Tibial nerve (tissue), 4 donors: Measurements from ENCODE around the gene VSNL1. TPM values are rescaled to one million over a fixed set of nuclear protein-coding genes. Genes with fewer than 3 reads are reported as not detected.
A peak's percentile ranks its signal among the peaks of the same experiment; 100 is the strongest.

ENCODE experiments used
- DNase-seq, 2 donors: peaks; one replicate each; pipeline ENCODE4 v3.0.0-alpha.2; 2019; ENCODE audit warnings: low spot score in 2 of 2
- H3K27ac ChIP-seq, 4 donors: fragments of 200-600 bp; sonication (generic) in 3 of 4; one replicate each; pipeline ENCODE4 v1.5.1; 2017 to 2019; ENCODE audit warnings: mild to moderate bottlenecking in 1 of 4
- H3K27me3 ChIP-seq, 2 donors: fragments of 200-600 bp; sonication (generic) in 1 of 2; one replicate each; pipeline versions ENCODE4 v1.5.1 to v1.6.0; 2017 to 2019
- H3K36me3 ChIP-seq, 3 donors: fragments of 200-600 bp; sonication (generic); one replicate each; pipeline ENCODE4 v1.5.1; 2018 to 2019
- H3K4me1 ChIP-seq, 4 donors: fragments of 200-600 bp; sonication (generic) in 3 of 4; one replicate each; pipeline ENCODE4 v1.5.1; 2017 to 2019
- H3K4me3 ChIP-seq, 4 donors: fragments of 200-600 bp; sonication (generic) in 3 of 4; one replicate each; pipeline ENCODE4 v1.5.1; 2017 to 2019; ENCODE audit warnings: mild to moderate bottlenecking in 1 of 4, moderate library complexity in 1 of 4
- H3K9me3 ChIP-seq, 4 donors: fragments of 200-600 bp; sonication (generic) in 3 of 4; one replicate each; pipeline ENCODE4 v1.5.1; 2017 to 2019
- CTCF ChIP-seq, 5 experiments: fragments of 200-600 bp in 3 of 5; fragments of 450-650 bp in 2 of 5; sonication (generic) in 3 of 5; IDR thresholded peaks; one replicate each; pipeline ENCODE4 v1.5.1; 2016 to 2019; ENCODE audit warnings: antibody characterized with exemption in 5 of 5, mild to moderate bottlenecking in 3 of 5, moderate library complexity in 2 of 5
- EP300 ChIP-seq, 2 donors: sonication (generic); formaldehyde crosslinking; IDR thresholded peaks; one replicate each; pipeline ENCODE4 v1.6.1; 2017; ENCODE audit warnings: antibody characterized with exemption in 2 of 2, mild to moderate bottlenecking in 1 of 2
- POLR2A ChIP-seq, 2 donors: fragments of 450-650 bp; IDR thresholded peaks; one replicate each; pipeline ENCODE4 v1.6.1; 2017; ENCODE audit warnings: antibody characterized with exemption in 2 of 2, mild to moderate bottlenecking in 2 of 2, moderate library complexity in 2 of 2
- whole genome bisulfite sequencing, 2 donors: methylation state at CpG; one replicate each; pipeline ENCODE4 v1.1.5; 2018; 5-methylcytosine and 5-hydroxymethylcytosine counted together
- total RNA-seq, 4 donors: library from RNA; depleted of rRNA; stranded (reverse); fragments of >200 nt; gene quantifications; one replicate each; pipeline ENCODE4 v1.1.0, GENCODE V29; 2016

The VSNL1 gene
- total RNA-seq, 4 donors from 2014 or later = 0.63 to 1.2 TPM; not detected in 2

- H3K9me3 ChIP-seq = no peaks in the 10 kb centered on the region
- H3K27me3 ChIP-seq = peaks cover 0 to 76% of the 10 kb centered on the region in 2 donors
- DNase-seq = no peak
- no peak for TF ChIP-seq POLR2A (IDR thresholded peaks at IDR 0.05)
- TF ChIP-seq CTCF (IDR thresholded peaks at IDR 0.05) = no peak
- no peak for TF ChIP-seq EP300 (IDR thresholded peaks at IDR 0.05)
- peak overlapping the region in 1 of 4 donors; percentile 58 for H3K4me3 ChIP-seq
- H3K36me3 ChIP-seq = no peaks in the 10 kb centered on the region
- H3K27ac ChIP-seq = no peak overlapping the region
- H3K4me1 ChIP-seq = peaks cover 0 to 36% (median 3%) of the 10 kb centered on the region in 4 donors
- 5 to 6% methylated on average over 12 of the region's 12 CpGs for WGBS, 2 donors
Observed at GRCh38 chr2:17541531-17541950, 1.0 kb downstream of the VSNL1 start.

GRCh38 chr2:17542471-17542870 is 2.0 kb downstream of the VSNL1 start:
- Histone ChIP-seq H3K4me1 (peaks cover 0 to 36% (median 3%) of the 10 kb centered on the region in 4 donors), H3K27me3 (peaks cover 0 to 70% of the 10 kb centered on the region in 2 donors), H3K36me3 (no peaks in the 10 kb centered on the region), H3K9me3 (no peaks in the 10 kb centered on the region), H3K4me3 (no peak overlapping the region), H3K27ac (no peak overlapping the region)
- TF ChIP-seq CTCF (IDR thresholded peaks at IDR 0.05) = no peak
- no peak for TF ChIP-seq EP300 (IDR thresholded peaks at IDR 0.05)
- TF ChIP-seq POLR2A (IDR thresholded peaks at IDR 0.05) = no peak
- no peak for DNase-seq
- 85 to 91% methylated on average over 2 of the region's 2 CpGs for whole genome bisulfite sequencing, 2 donors

- Histone ChIP-seq H3K36me3 (no peaks in the 10 kb centered on the region), H3K9me3 (no peaks in the 10 kb centered on the region), H3K4me3 (no peak overlapping the region), H3K27ac (no peak overlapping the region), H3K27me3 (peaks cover 0 to 68% of the 10 kb centered on the region in 2 donors), H3K4me1 (peaks cover 0 to 31% (median 3%) of the 10 kb centered on the region in 4 donors)
- no peak for TF ChIP-seq CTCF (IDR thresholded peaks at IDR 0.05)
- TF ChIP-seq POLR2A (IDR thresholded peaks at IDR 0.05) = no peak
- no peak for TF ChIP-seq EP300 (IDR thresholded peaks at IDR 0.05)
- DNase-seq = no peak
- WGBS, 2 donors = 62 to 67% methylated on average over 6 of the region's 6 CpGs
Observed at GRCh38 chr2:17543131-17543660, 2.7 kb downstream of the VSNL1 start.

- H3K4me3 ChIP-seq = no peak overlapping the region
- no peak for DNase-seq
- H3K27ac ChIP-seq = no peak overlapping the region
- H3K27me3 ChIP-seq = peaks cover 0 to 66% of the 10 kb centered on the region in 2 donors
- peaks cover 0 to 28% (median 3%) of the 10 kb centered on the region in 4 donors for H3K4me1 ChIP-seq
- TF ChIP-seq CTCF (IDR thresholded peaks at IDR 0.05) (no peak), POLR2A (IDR thresholded peaks at IDR 0.05) (no peak), EP300 (IDR thresholded peaks at IDR 0.05) (no peak)
- H3K9me3 ChIP-seq = no peaks in the 10 kb centered on the region
- no peaks in the 10 kb centered on the region for H3K36me3 ChIP-seq
Observed at GRCh38 chr2:17543848-17544247, 3.4 kb downstream of the VSNL1 start.

GRCh38 chr2:17544256-17544655 is 3.8 kb downstream of the VSNL1 start:
- Histone ChIP-seq H3K4me3 (no peak overlapping the region), H3K4me1 (peaks cover 0 to 24% (median 3%) of the 10 kb centered on the region in 4 donors), H3K9me3 (no peaks in the 10 kb centered on the region), H3K36me3 (no peaks in the 10 kb centered on the region), H3K27ac (no peak overlapping the region), H3K27me3 (peaks cover 0 to 66% of the 10 kb centered on the region in 2 donors)
- TF ChIP-seq EP300 (IDR thresholded peaks at IDR 0.05) (no peak), POLR2A (IDR thresholded peaks at IDR 0.05) (no peak), CTCF (IDR thresholded peaks at IDR 0.05) (no peak)
- no peak for DNase-seq
- WGBS, 2 donors = 86 to 88% methylated on average over 3 of the region's 3 CpGs
